ENCODE data around the gene GALC. TPM values are rescaled to one million over a fixed set of nuclear protein-coding genes. Genes with fewer than 3 reads are reported as not detected.
A peak's percentile ranks its signal among the peaks of the same experiment; 100 is the strongest.

The GALC gene
- total RNA-seq, 1 experiment from 2014 or later = 1.0 TPM

- Mint-ChIP-seq H3K27ac (ENCODE audit: low read depth, unreplicated experiment) (no peak overlapping the region), H3K9me3 (ENCODE audit: unreplicated experiment) (no peaks in the 10 kb centered on the region), H3K4me3 (ENCODE audit: unreplicated experiment) (no peak overlapping the region), H3K4me1 (ENCODE audit: insufficient read depth, unreplicated experiment) (no peaks in the 10 kb centered on the region), H3K36me3 (ENCODE audit: insufficient read depth, unreplicated experiment) (no peaks in the 10 kb centered on the region), H3K27me3 (ENCODE audit: insufficient read depth, unreplicated experiment) (no peaks in the 10 kb centered on the region)
- BruUV-seq (replicated peaks) = no TSS peak
- ChIA-PET POLR2A (no interaction called here), CTCF (interaction anchor here (0.7 kb wide), 1 partner anchor 239 kb away, joined by 3 read pairs; no protein-coding TSS in a partner anchor)
- intact Hi-C loops (cut with micrococcal nuclease) = no loop called here
- TF ChIP-seq CTCF (IDR thresholded peaks at IDR 0.05; ENCODE audit: unreplicated experiment) = peak; percentile 49
- DNase-seq (ENCODE audit: unreplicated experiment) = peak; percentile 44
Measured at GRCh38 chr14:87888136-87888999, 104.6 kb downstream of the GALC start.

GRCh38 chr14:87883750-87884149 is 109.2 kb downstream of the GALC start:
- no peaks in the 10 kb centered on the region for H3K36me3 Mint-ChIP-seq (ENCODE audit: insufficient read depth, unreplicated experiment)
- intact Hi-C loops (cut with micrococcal nuclease) = no loop called here
- no peaks in the 10 kb centered on the region for H3K27me3 Mint-ChIP-seq (ENCODE audit: insufficient read depth, unreplicated experiment)
- no peak overlapping the region for H3K4me3 Mint-ChIP-seq (ENCODE audit: unreplicated experiment)
- no TSS peak for BruUV-seq (replicated peaks)
- CTCF ChIA-PET = interaction anchor here (0.7 to 1.0 kb wide), 2 partner anchors 12 to 34 kb away, joined by 3 read pairs; no protein-coding TSS in a partner anchor
- POLR2A ChIA-PET = interaction anchor here (0.6 kb wide), 1 partner anchor 148 kb away, joined by 3 read pairs; no protein-coding TSS in a partner anchor
- no peaks in the 10 kb centered on the region for H3K9me3 Mint-ChIP-seq (ENCODE audit: unreplicated experiment)
- no peak overlapping the region for H3K27ac Mint-ChIP-seq (ENCODE audit: low read depth, unreplicated experiment)
- TF ChIP-seq CTCF (IDR thresholded peaks at IDR 0.05; ENCODE audit: unreplicated experiment) = no peak
- DNase-seq (ENCODE audit: unreplicated experiment) = no peak
- no peaks in the 10 kb centered on the region for H3K4me1 Mint-ChIP-seq (ENCODE audit: insufficient read depth, unreplicated experiment)

Other genes with a start within 250 kb of the GALC start
- not detected in 2 replicates for gene GPR65, start 12.0 kb upstream of the GALC start, total RNA-seq (2022)